Choroid plexus epithelial cell (primary cell): Measurements from ENCODE around the gene TMBIM1.

Experiments
- DNase-seq: peaks from one replicate; pipeline ENCODE4 v3.0.0-alpha.2; 2010; ENCODE audit warnings: low read depth
- H3K4me3 ChIP-seq: 2 replicates; pipeline ENCODE4 v1.5.1; 2011; ENCODE audit warnings: low read depth, mild to moderate bottlenecking, control low read depth, low read length, moderate library complexity
- TF ChIP-seq, protein P1 (sequence below): conservative IDR thresholded peaks from 2 replicates; pipeline ENCODE4 v1.5.1; 2011; ENCODE audit warnings: low read depth, mild to moderate bottlenecking, control low read depth, inconsistent platforms, low read length, moderate library complexity

The TMBIM1 gene

DNA sequence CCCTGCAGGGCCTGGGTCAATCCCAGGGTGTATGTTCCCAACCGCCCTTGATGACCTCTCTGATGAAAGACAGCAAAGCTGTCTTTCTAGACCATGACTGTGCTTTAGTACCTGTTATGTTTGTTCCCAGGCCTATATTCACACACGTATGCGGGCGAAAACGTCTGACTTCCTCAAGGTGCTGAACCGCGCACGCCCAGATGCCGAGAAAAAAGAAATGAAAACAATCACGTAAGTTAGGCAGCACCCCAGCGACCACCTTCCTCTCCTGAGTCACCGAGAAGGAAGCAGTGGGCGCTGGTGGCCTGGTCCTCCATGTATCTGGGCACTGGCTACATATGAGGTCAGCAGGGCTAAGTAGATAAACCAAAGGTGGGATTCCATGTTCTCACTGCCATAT lies 42.6 kb downstream of the TMBIM1 start:
- no peak overlapping the region for H3K4me3 ChIP-seq
- DNase-seq, result no peak
- TF ChIP-seq, protein P1, sequence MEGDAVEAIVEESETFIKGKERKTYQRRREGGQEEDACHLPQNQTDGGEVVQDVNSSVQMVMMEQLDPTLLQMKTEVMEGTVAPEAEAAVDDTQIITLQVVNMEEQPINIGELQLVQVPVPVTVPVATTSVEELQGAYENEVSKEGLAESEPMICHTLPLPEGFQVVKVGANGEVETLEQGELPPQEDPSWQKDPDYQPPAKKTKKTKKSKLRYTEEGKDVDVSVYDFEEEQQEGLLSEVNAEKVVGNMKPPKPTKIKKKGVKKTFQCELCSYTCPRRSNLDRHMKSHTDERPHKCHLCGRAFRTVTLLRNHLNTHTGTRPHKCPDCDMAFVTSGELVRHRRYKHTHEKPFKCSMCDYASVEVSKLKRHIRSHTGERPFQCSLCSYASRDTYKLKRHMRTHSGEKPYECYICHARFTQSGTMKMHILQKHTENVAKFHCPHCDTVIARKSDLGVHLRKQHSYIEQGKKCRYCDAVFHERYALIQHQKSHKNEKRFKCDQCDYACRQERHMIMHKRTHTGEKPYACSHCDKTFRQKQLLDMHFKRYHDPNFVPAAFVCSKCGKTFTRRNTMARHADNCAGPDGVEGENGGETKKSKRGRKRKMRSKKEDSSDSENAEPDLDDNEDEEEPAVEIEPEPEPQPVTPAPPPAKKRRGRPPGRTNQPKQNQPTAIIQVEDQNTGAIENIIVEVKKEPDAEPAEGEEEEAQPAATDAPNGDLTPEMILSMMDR, result no peak

DNA sequence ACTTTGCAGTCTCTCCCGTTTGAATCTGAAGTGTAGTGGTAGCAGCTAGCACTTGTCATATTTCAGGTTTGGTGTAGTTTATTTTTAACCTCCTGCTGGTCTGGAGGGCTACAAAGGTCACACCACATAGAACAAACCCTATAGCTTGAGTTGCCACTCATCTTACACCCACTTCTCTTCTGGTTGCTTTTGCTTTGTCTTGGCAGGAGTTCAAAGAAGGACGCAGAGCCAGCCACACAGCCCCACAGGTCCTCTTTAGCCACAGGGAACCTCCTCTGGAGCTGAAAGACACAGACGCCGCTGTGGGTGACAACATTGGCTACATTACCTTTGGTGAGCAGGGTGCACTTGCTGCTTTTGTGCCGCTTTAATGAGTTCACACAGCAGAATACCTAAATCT lies 47.1 kb downstream of the TMBIM1 start:
- DNase-seq, result peak; percentile 56
- TF ChIP-seq, protein P1, result no peak
- H3K4me3 ChIP-seq, result no peak overlapping the region

DNA sequence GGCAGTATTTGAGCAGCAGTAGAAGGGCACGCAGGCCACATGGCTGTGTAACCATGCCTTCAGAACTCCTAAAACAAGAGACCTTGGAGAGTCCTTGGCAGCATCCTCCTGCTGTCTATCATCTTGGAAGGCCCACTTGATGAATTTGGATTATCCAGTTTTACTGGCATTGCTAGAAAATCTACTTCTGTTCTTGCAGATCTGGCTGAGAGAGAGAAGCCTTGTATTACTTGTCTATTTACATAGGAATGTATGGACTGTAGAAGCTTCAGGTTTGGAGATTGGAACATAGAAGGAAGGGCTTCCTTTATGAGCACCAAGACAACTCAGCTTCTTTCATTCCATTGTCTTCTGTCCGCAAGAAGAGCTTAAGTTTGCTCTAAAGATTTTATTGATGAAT lies 47.6 kb downstream of the TMBIM1 start:
- TF ChIP-seq, protein P1, result no peak

DNA sequence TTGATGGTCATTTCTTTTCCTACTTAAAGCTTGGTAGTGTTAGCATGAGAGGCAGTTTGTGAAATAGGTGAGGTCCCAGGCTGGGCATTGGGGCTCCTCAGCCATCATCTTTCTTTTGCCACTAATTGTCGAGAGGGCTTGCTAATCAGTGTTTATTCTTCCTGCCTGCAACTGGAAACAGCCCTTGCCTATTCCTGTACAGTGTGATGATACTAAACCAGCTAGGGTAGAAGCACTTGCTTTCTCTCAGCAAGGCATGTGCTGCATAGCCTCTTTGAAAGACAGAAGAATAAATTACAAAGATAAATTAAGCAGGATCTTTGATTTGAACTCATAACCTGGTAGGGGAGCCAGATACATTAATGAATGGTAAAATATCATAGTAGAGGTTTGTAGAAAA lies 48.1 kb downstream of the TMBIM1 start:
- TF ChIP-seq, protein P1, result no peak
- DNase-seq, result no peak
- H3K4me3 ChIP-seq, result no peak overlapping the region

More for the DNA sequence above, 47.6 kb downstream of the TMBIM1 start:
- H3K4me3 ChIP-seq, result no peak overlapping the region
- DNase-seq, result no peak

DNA sequence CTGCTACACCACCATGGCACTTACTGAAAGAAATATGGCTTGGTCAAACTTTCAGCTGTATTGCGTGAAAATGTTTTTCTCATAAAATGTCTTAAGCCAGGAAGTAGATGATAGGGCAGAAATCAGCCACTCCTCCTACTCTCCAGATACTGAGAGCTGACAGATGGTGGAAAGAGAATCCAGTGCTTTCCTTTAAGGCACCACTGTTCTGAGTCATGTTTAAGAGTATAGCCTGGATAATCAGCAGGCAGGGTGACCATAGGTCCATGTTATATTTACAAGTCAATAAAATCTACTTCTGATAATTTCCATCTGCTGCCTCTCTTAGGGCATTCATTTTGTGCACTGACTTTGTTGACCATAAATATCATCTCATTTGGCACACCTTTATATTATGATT lies 53.4 kb downstream of the TMBIM1 start:
- TF ChIP-seq, protein P1, result no peak
- DNase-seq, result no peak

DNA sequence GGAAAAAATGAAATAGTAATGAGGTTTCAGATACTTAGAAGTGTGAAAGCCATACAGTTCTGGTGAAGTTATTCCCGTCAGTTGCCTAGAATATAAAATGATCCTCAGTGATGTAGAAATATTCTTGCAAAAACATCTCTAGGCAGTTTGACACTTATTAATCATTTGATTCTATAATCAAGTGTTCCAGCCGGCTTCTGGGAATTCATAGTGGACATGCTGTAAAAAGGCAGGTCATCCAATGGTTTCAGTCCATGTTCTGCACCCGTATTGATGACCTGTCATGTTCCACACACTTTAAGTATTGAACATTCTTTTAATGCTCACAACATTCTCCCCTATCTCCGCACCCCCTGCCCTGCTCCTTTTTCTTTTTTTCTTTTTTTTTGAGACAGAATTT lies 55.5 kb downstream of the TMBIM1 start:
- no peak for DNase-seq
- no peak overlapping the region for H3K4me3 ChIP-seq
- TF ChIP-seq, protein P1, result no peak

More for the DNA sequence above, 53.4 kb downstream of the TMBIM1 start:
- H3K4me3 ChIP-seq, result no peak overlapping the region

DNA sequence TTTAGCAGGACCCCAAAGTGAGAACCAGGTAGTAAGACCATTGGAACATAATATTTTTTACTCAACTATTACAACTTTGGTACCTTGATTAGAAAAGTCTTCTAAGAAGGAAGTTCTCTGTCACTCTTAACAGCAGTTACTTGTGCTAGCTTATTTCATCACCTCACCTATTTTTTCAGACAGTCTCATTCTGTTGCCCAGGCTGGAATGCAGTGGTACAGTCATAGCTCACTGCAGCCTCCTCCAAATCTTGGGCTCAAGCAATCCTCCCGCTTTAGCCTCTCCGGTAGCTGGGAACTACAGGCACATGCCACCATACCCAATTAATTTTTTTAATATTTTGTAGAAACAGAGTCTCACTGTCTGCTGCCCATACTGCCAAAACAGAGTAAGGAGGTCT lies 57.3 kb downstream of the TMBIM1 start:
- no peak overlapping the region for H3K4me3 ChIP-seq
- no peak for DNase-seq
- TF ChIP-seq, protein P1, result no peak
